HG03066 (cell line): ENCODE data around the gene HMCN1.

ENCODE experiments used
- ATAC-seq: cut with Tn5 transposase; IDR thresholded peaks from one replicate; pipeline ENCODE4 v1.9.1; 2021; ENCODE audit warnings: low read depth; ENCODE audit not compliant: unreplicated experiment

The HMCN1 gene

GRCh38 chr1:185798505-185798904 lies 64.3 kb downstream of the HMCN1 start:
- ATAC-seq: no peak

GRCh38 chr1:185803241-185803640 lies 69.0 kb downstream of the HMCN1 start:
- no peak for ATAC-seq

DNA sequence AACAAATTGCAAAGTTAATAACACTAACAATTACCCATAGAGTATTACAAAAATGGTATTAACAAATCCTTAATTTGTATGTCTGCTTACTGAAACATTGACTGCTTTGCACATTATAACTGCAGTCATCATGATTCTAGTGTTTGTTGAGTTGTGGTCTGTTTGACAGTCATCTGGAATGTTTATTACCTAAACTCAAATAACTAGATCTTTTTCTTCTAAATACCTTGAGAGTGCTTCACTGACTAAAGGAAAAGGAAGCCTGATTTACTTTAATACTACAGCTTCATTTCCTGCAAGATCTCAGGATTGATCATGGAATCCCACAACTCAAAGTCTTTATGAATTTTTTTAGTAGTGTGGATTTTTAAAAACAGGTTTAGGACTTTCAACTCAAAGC lies 70.0 kb downstream of the HMCN1 start:
- no peak for ATAC-seq

DNA sequence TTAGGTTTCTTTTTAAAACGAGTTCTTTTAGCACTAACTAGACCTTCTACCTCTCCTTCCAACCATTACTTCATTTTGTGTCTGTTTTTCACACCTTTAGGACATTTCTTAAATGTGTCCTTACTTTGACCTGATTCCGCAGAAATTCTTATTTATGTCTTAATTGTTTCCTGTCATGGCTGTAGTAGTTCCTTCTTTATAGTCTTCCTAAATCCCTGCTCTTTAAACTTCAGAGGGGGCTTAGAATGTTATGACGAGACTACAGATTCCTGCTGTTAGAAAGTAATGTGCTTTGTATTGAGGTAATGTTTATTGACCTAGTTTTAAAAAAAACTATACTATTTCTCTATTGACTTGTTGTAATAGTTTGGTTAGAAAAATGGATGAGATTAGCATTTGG lies 70.4 kb downstream of the HMCN1 start:
- no peak for ATAC-seq

- no peak for ATAC-seq
Observed at GRCh38 chr1:185807275-185807674, 73.1 kb downstream of the HMCN1 start.

DNA sequence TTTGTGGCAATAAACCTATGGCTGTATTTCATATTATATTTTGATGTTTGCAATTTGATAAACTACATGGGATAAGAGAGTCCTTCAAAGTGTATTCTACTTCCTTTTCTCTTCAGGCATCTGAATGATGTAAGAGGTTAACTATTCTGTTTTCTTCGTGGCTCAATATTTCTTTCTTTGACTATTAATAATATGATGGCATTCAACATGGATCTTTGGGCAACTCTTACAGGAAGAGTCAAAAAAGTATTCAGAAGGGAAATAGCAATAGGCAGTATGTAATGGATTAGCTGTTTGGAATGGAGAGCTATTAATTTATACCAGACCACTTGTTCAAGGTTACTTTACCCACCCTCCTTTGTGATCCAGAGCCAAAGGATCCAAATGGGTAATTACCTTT lies 74.4 kb downstream of the HMCN1 start:
- ATAC-seq: no peak

DNA sequence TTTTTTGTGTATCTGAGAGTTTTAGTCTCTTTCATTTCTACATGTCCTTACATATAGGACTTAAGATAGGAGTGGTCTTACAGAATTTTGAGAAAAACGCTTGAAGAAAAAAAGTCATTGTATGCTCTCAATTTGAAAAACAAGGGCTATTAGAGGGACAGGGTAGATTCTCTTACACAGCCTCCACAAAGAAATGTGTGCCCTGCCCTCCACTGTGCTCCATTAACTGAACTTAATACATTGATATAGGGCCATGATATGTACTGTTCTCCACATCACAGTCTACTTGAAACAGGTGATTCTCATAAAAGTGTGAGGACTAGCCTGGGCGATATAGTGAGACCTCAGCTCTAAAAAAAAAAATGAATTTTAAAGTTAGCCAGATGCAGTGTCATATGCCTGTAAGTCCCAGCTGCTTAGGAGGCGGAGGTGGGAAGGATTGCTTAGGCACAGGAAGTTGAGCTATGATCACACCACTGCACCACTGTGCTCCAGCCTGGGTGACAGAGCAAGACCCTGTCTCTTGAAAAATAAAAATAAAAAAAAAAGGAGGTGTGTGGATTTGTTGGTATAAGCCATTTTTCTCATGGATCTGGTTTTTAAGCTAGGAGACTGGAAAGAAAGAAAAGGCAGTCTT lies 77.0 kb downstream of the HMCN1 start:
- ATAC-seq: no peak

DNA sequence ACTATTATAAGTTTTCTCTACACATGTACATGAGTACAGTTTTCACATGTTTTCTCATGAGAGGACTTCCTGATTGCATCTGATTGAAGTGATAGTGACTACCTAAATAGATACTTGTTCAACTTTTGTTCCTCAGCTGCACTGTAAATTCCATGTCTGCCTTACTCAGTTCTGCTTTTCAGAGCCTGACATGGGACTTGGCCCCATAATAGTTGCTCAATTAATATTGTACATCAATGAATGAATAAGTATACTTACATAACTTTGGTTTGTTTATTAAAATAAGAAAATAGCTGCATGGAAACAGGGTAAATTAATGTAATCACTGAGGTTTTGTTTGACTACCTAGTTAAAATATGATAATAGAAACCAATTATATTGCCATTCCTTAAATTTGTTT lies 78.7 kb downstream of the HMCN1 start:
- ATAC-seq: no peak

DNA sequence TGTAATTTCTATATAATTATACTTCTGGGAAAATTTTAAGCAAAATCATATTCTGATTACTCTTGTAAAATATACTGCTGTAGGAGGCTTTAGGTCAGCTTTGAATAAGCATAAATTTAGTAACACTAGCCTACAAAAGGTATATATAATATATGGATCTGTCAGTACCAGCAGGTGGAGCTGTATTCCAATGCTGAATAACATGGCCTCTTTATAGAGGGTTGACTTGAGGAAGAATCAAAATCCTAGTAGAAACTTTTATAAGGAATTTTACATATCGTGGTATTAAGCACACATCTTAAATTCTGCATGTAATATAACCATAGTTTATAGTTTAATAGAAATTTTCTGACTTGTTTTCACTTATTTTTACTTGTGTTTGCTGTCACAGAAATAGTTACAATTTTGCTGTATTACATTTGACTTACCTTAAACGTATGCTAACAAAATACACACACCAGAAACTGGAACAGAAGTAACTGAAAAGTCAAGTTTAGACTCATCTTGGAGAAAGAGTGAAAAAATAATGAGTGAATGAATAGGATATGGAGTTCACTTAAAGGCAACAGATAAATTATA lies 79.3 kb downstream of the HMCN1 start:
- no peak for ATAC-seq

DNA sequence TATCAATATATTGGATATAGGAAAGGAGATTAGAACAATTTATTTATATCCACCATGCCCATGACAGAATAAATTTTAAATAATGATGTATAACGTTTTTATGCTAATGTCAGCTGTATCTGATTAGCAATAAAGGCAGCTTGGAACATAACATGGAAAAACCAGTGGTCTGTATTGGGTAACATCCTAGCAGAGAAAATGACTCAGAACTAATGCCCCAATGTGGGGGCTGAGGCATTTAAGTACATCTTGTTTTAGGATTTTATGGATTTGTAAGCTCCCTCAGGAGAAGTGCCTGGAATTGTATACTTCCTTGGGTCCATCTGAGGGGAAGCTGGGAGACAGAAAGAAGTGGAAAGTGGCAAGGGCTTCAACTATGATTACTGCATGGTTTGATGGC lies 82.3 kb downstream of the HMCN1 start:
- no peak for ATAC-seq

- ATAC-seq: no peak
Observed at GRCh38 chr1:185819798-185820197, 85.6 kb downstream of the HMCN1 start.

DNA sequence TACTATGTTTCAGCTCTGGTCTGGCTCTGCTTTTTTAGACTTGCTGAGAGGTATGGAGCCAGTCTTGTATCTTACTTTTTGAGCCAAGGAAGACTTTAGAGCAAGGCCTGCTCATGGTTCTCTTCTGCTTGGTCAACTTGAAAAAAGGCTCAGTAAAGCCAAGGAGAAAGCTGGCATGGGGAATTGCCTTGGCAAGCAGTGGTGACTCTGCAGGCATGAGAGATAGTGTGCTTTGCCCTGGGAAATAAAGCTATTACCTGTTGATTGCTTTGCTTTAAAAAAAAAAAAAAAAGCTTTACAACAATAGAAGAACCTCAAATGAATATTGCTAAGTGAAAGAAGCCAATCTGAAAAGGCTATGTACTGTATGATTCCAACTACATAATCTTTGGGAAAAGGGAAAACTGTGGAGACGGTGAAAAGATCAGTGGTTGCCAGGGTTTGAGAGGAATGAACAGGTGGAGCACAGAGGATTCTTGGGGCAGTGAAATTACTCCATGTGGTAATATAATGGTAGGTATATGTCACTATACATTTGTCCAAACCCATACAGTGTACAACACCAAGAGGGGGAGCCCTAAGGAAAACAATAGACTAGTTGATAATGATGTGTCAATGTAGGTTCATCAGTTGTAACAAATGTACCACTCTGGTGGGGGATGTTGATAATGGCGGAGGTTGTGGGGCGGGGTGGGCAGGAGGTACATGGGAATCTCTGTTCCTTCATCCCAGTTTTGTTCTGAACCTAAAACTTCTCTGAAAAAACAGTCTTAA lies 87.6 kb downstream of the HMCN1 start:
- ATAC-seq: no peak

DNA sequence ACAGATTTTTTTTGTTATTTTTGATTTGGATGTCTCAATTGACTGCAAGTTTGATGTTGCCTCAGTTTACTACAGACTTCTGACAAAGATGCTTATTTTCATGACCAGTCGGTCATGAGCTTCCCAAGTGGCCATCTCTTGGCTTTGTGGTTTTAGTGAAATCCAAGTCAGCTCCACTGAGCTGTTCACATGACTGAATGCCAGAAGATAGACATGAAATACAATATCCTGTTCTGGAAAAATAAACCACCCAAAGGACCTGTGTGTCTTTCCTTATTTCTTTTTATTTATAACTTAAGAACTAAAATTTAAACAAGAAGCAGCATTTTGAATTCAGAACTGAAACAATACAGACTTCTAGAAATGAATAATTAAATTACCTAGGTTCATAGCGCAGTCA lies 89.3 kb downstream of the HMCN1 start:
- no peak for ATAC-seq

GRCh38 chr1:185824106-185824505 lies 89.9 kb downstream of the HMCN1 start:
- no peak for ATAC-seq

- ATAC-seq: no peak
Observed at GRCh38 chr1:185825556-185825955, 91.4 kb downstream of the HMCN1 start.

DNA sequence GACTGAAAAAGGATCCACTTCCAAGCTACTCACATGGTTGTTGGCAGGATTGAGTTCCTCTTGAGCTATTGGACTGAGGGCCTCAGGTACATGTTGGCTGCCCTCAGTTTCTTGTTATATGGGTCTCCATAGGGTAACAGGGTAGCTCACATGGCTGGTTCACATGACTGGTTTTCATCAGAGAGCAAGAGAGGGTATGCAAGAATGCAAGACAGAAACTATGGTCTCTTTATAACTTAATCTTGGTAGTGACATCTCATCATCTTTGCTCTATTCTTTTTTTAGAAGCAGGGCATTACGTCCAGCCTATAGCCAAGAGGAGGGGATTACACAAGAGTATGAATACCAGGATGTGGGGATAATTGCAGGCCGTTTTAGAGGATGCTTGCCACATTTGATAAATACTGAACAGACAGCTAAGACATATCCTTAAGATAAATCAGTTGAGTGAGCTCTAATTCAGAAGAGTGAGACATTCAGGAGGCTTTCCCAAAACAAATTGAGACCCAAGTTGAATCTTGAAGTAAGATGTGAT lies 100.2 kb downstream of the HMCN1 start:
- ATAC-seq: no peak

DNA sequence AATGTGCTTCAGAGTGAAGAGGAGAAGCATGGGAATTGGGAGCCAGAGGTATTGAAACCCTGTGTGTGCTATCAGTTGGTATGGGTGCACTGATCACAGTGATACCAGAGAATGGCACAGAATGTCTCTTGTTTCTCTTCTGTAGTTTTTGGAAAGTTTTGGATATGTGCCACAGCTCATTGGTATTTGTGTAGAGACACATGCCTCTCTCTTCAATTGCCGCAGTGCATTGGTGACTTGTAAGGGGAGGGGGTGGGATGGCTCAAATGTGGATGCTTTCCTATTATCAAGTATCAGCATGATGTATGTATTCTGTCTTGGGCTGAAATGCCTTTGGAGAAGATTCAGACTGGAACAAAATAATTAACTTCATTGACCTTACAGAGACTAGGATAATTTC lies 101.0 kb downstream of the HMCN1 start:
- ATAC-seq: no peak

- no peak for ATAC-seq
Observed at GRCh38 chr1:185837711-185838110, 103.5 kb downstream of the HMCN1 start.

- ATAC-seq: no peak
Observed at GRCh38 chr1:185838111-185838510, 103.9 kb downstream of the HMCN1 start.

DNA sequence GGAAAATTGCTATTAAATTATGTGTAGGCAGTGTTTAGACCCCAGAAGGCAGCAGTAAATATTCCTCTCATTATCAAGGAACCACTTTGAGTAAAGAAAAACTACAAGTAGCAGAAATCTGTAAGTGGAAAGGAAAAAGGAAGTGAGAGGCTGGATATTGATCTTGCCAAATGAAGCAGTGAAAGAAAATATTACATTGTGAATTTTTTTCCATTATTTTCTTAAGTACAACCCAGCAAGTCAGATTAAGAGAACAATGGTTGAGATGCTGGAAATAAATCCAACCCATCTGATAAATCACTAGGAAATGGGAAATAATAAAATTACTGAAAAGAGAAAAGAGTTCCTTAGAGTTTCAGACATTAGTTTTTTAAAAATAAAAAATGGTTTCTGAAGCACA lies 106.7 kb downstream of the HMCN1 start:
- no peak for ATAC-seq

GRCh38 chr1:185843297-185843869 lies 109.2 kb downstream of the HMCN1 start:
- no peak for ATAC-seq
